Prostate gland (tissue), 2 donors: ENCODE data around the gene TGM2.

Source experiments
- CTCF ChIP-seq, 4 experiments: fragments of 200-600 bp in 2 of 4; fragments of 450-650 bp in 2 of 4; sonication (generic) in 2 of 4; IDR thresholded peaks; 1 replicate in 3 of 4; 2 replicates in 1 of 4; pipeline ENCODE4 v1.5.1; 2016 to 2019; ENCODE audit warnings: antibody characterized with exemption in 4 of 4, mild to moderate bottlenecking in 2 of 4, moderate library complexity in 2 of 4
- POLR2AphosphoS5 ChIP-seq: sonication (generic); formaldehyde crosslinking; IDR thresholded peaks from one replicate; pipeline ENCODE4 v1.6.1; 2017; ENCODE audit warnings: antibody characterized with exemption

GRCh38 chr20:38090061-38090460 lies 75.0 kb downstream of the TGM2 start:
- TF ChIP-seq CTCF (IDR thresholded peaks at IDR 0.05) = no peak
- TF ChIP-seq POLR2AphosphoS5 = no peak
